Measurements from ENCODE around the gene DCC.

DNA sequence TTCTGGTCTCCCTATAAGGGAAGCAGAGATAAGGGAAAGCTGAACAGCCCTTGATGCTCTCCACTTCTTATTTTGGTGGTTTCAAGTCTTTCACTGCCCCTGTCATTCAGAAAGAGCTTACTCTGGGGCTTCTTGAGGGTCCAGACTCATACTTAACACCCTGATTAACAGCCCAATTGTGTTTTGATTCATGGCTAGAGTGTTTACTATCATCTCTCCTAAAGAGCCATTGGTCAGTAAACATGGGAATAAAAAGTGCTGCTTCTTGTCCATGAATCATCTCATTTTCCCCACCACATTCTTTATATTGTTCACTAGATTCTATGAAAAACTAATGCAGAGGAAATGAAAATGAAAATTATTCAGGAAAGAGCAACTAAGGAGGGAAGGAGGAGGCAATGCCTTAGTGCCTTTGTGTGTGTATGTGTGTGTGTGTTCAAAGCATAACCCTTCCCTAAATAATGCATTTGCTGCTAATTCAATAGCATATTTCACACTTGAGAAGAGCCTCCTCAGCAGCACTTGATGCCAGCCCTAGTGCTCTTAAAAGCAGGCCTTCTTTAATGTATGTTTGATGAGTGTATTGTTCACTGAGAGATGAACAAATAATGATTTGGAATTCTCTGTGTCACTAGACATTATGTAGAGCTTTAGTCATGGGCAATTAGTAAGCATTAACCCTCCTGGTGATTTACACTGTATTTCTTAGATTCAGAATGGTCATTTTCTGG lies 63.5 kb downstream of the DCC start:
- TF ChIP-seq, protein P1, sequence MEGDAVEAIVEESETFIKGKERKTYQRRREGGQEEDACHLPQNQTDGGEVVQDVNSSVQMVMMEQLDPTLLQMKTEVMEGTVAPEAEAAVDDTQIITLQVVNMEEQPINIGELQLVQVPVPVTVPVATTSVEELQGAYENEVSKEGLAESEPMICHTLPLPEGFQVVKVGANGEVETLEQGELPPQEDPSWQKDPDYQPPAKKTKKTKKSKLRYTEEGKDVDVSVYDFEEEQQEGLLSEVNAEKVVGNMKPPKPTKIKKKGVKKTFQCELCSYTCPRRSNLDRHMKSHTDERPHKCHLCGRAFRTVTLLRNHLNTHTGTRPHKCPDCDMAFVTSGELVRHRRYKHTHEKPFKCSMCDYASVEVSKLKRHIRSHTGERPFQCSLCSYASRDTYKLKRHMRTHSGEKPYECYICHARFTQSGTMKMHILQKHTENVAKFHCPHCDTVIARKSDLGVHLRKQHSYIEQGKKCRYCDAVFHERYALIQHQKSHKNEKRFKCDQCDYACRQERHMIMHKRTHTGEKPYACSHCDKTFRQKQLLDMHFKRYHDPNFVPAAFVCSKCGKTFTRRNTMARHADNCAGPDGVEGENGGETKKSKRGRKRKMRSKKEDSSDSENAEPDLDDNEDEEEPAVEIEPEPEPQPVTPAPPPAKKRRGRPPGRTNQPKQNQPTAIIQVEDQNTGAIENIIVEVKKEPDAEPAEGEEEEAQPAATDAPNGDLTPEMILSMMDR (IDR thresholded peaks at IDR 0.05; ENCODE audit: low read length): no peak
- TF ChIP-seq EZH2 (optimal IDR thresholded peaks at IDR 0.05; ENCODE audit: low read depth, low read length): no peak

All from MM.1S (cell line).